ENCODE results near the gene DCN. TPM values are rescaled to one million over a fixed set of nuclear protein-coding genes. Genes with fewer than 3 reads are reported as not detected.

DCN gene
- total RNA-seq, 2 experiments from 2014 or later, result not detected

- no TSS peak for BruUV-seq (replicated peaks)
- H4K20me1 ChIP-seq (ENCODE audit: insufficient read depth, low read length), result no peaks in the 10 kb centered on the region
- TF ChIP-seq CTCF (conservative IDR thresholded peaks at IDR 0.05; ENCODE audit: low read length) (no peak), EZH2phosphoT487 (IDR thresholded peaks at IDR 0.05; ENCODE audit: borderline replicate concordance, low read depth, low read length) (no peak)
- no peak overlapping the region for H3K27ac ChIP-seq (ENCODE audit: low read depth, low read length, poor library complexity, severe bottlenecking)
- H2AFZ ChIP-seq (ENCODE audit: low read length), result no peak overlapping the region
- no peak for DNase-seq (ENCODE audit: low spot score)
- H3K79me2 ChIP-seq (ENCODE audit: insufficient read depth, low read depth, low read length), result no peaks in the 10 kb centered on the region
- H3K4me1 ChIP-seq (ENCODE audit: insufficient read depth, low read length, poor library complexity, severe bottlenecking), result no peaks in the 10 kb centered on the region
- H3K9me2 ChIP-seq (ENCODE audit: insufficient read depth, low read length), result no peaks in the 10 kb centered on the region
- no peak overlapping the region for H3K4me2 ChIP-seq (ENCODE audit: low read length)
- POLR2A ChIA-PET, result interaction anchor here (0.6 kb wide), 1 partner anchor 33 kb away, joined by 3 read pairs; no protein-coding TSS in a partner anchor
- CTCF ChIA-PET (ENCODE audit: unreplicated experiment), result no interaction called here
- H3K9me3 ChIP-seq (ENCODE audit: low read length), result no peaks in the 10 kb centered on the region
- H3K36me3 ChIP-seq (ENCODE audit: insufficient read depth, low read length), result no peaks in the 10 kb centered on the region
- intact Hi-C loops (cut with micrococcal nuclease; ENCODE audit: unreplicated experiment), result no loop called here
- no peak overlapping the region for H3K4me3 ChIP-seq (ENCODE audit: low read depth, low read length, poor library complexity, severe bottlenecking)
Measured at GRCh38 chr12:91155990-91156389, 26.6 kb downstream of the DCN start.

GRCh38 chr12:91154131-91154530 is 28.5 kb downstream of the DCN start:
- H3K79me2 ChIP-seq (ENCODE audit: insufficient read depth, low read depth, low read length), result no peaks in the 10 kb centered on the region
- intact Hi-C loops (cut with micrococcal nuclease; ENCODE audit: unreplicated experiment), result no loop called here
- H2AFZ ChIP-seq (ENCODE audit: low read length), result no peak overlapping the region
- H3K4me1 ChIP-seq (ENCODE audit: insufficient read depth, low read length, poor library complexity, severe bottlenecking), result no peaks in the 10 kb centered on the region
- H3K9me2 ChIP-seq (ENCODE audit: insufficient read depth, low read length), result no peaks in the 10 kb centered on the region
- no TSS peak for BruUV-seq (replicated peaks)
- TF ChIP-seq EZH2phosphoT487 (IDR thresholded peaks at IDR 0.05; ENCODE audit: borderline replicate concordance, low read depth, low read length), result no peak
- no peak for TF ChIP-seq CTCF (conservative IDR thresholded peaks at IDR 0.05; ENCODE audit: low read length)
- no peaks in the 10 kb centered on the region for H3K9me3 ChIP-seq (ENCODE audit: low read length)
- no peak for DNase-seq (ENCODE audit: low spot score)
- H4K20me1 ChIP-seq (ENCODE audit: insufficient read depth, low read length), result no peaks in the 10 kb centered on the region
- no peak overlapping the region for H3K4me2 ChIP-seq (ENCODE audit: low read length)
- CTCF ChIA-PET (ENCODE audit: unreplicated experiment), result no interaction called here
- POLR2A ChIA-PET, result interaction anchor here (0.6 kb wide), 1 partner anchor 1964 kb away, joined by 3 read pairs; no protein-coding TSS in a partner anchor
- no peak overlapping the region for H3K27ac ChIP-seq (ENCODE audit: low read depth, low read length, poor library complexity, severe bottlenecking)
- H3K4me3 ChIP-seq (ENCODE audit: low read depth, low read length, poor library complexity, severe bottlenecking), result no peak overlapping the region
- H3K36me3 ChIP-seq (ENCODE audit: insufficient read depth, low read length), result no peaks in the 10 kb centered on the region

- TF ChIP-seq EZH2phosphoT487 (IDR thresholded peaks at IDR 0.05; ENCODE audit: borderline replicate concordance, low read depth, low read length) (no peak), CTCF (conservative IDR thresholded peaks at IDR 0.05; ENCODE audit: low read length) (no peak)
- Histone ChIP-seq H3K36me3 (ENCODE audit: insufficient read depth, low read length) (no peaks in the 10 kb centered on the region), H3K4me1 (ENCODE audit: insufficient read depth, low read length, poor library complexity, severe bottlenecking) (no peaks in the 10 kb centered on the region), H3K4me2 (ENCODE audit: low read length) (no peak overlapping the region), H3K79me2 (ENCODE audit: insufficient read depth, low read depth, low read length) (no peaks in the 10 kb centered on the region), H3K9me3 (ENCODE audit: low read length) (no peaks in the 10 kb centered on the region), H4K20me1 (ENCODE audit: insufficient read depth, low read length) (no peaks in the 10 kb centered on the region), H3K27ac (ENCODE audit: low read depth, low read length, poor library complexity, severe bottlenecking) (no peak overlapping the region), H2AFZ (ENCODE audit: low read length) (no peak overlapping the region), H3K9me2 (ENCODE audit: insufficient read depth, low read length) (no peaks in the 10 kb centered on the region), H3K4me3 (ENCODE audit: low read depth, low read length, poor library complexity, severe bottlenecking) (no peak overlapping the region)
- no TSS peak for BruUV-seq (replicated peaks)
- CTCF ChIA-PET (ENCODE audit: unreplicated experiment), result no interaction called here
- intact Hi-C loops (cut with micrococcal nuclease; ENCODE audit: unreplicated experiment), result no loop called here
- no peak for DNase-seq (ENCODE audit: low spot score)
- POLR2A ChIA-PET, result no interaction called here
Measured at GRCh38 chr12:91144053-91144452, 38.6 kb downstream of the DCN start.

All from OCI-LY7 (cell line).